Adrenal gland (tissue), 12 donors: ENCODE measurements around the gene SCAMP5. TPM values are rescaled to one million over a fixed set of nuclear protein-coding genes. Genes with fewer than 3 reads are reported as not detected.

Experiments
- DNase-seq, 7 donors: peaks; one replicate each; pipeline ENCODE4 v3.0.0-alpha.2; 2019 to 2020
- H3K27ac ChIP-seq, 5 donors: fragments of 200-600 bp; sonication (generic) in 4 of 5; 1 replicate in 3 of 5; 2 replicates in 2 of 5; pipeline versions ENCODE4 v1.5.1 to v1.8.0; 2016 to 2020; ENCODE audit warnings: mild to moderate bottlenecking in 1 of 5
- H3K27me3 ChIP-seq: fragments of 200-600 bp; 2 replicates; pipeline ENCODE4 v1.8.0; 2021
- H3K36me3 ChIP-seq, 2 donors: fragments of 200-600 bp; replicated peaks in 1 of 2; 1 replicate in 1 of 2; 2 replicates in 1 of 2; pipeline versions ENCODE4 v1.5.1 to v1.8.0; 2018 to 2022
- H3K4me1 ChIP-seq, 2 donors: fragments of 200-600 bp; replicated peaks in 1 of 2; 1 replicate in 1 of 2; 2 replicates in 1 of 2; pipeline versions ENCODE4 v1.5.1 to v1.8.0; 2018 to 2021
- H3K4me3 ChIP-seq, 4 donors: fragments of 200-600 bp; sonication (generic) in 3 of 4; one replicate each; pipeline ENCODE4 v1.5.1; 2016 to 2018
- H3K9me3 ChIP-seq, 3 donors: fragments of 200-600 bp; sonication (generic) in 1 of 3; replicated peaks in 1 of 3; 1 replicate in 2 of 3; 2 replicates in 1 of 3; pipeline versions ENCODE4 v1.5.1 to v1.8.0; 2016 to 2021
- POLR2A ChIP-seq, 2 donors: fragments of 450-650 bp; IDR thresholded peaks; one replicate each; pipeline ENCODE4 v1.6.1; 2017; ENCODE audit warnings: antibody characterized with exemption in 2 of 2, mild to moderate bottlenecking in 2 of 2, moderate library complexity in 1 of 2
- WGBS, 4 donors: extraction: QIAGEN DNeasy Blood & Tissue Kit in 2 of 4; methylation state at CpG; one replicate each; pipeline versions ENCODE4 v1.1.5 to v1.1.7; 2013 to 2017; 5-methylcytosine and 5-hydroxymethylcytosine counted together
- intact Hi-C, 2 donors: fragments of 100-400 bp; cut with DNase I; formaldehyde crosslinking; loops; one replicate each; pipeline versions ENCODE4 v1.14.1 to v1.15.0; 2022 to 2023
- polyA plus RNA-seq, 3 donors: library from polyadenylated mRNA; stranded (reverse); fragments of 200-250 nt in 2 of 3; fragments of 350-450 nt in 1 of 3; fragmentation: Illumina TruSeq in 1 of 3; extraction: RNeasy Lipid Tissue Mini Kit (QIAGEN cat#74804) in 1 of 3; gene quantifications; one replicate each; pipeline ENCODE4 v1.2.3, GENCODE V29; 2013 to 2014
- small RNA-seq, 2 donors: library from RNA; depleted of rRNA; stranded (forward); fragments of <200 nt; gene quantifications; one replicate each; pipeline ENCODE3, GENCODE V24; 2016
- total RNA-seq, 9 donors: library from RNA; depleted of rRNA in 4 of 9; stranded (reverse); fragments of >200 nt in 4 of 9; fragments of 120-200 nt in 1 of 9; fragmentation: NEBNext Ultra II Directional in 1 of 9; extraction: Animal tissue kit (Norgen Biotek cat#: 25700) in 1 of 9; gene quantifications; one replicate each; pipeline versions ENCODE4 v1.1.0 to v1.2.4, GENCODE V29; 2013 to 2023
- TF ChIP-seq, protein P1 (sequence below), 6 experiments: fragments of 450-650 bp in 4 of 6; fragments of 200-600 bp in 2 of 6; sonication (generic) in 1 of 6; IDR thresholded peaks; 1 replicate in 5 of 6; 2 replicates in 1 of 6; pipeline versions ENCODE4 v1.5.1 to v1.8.0; 2016 to 2021; ENCODE audit warnings: antibody characterized with exemption in 6 of 6, mild to moderate bottlenecking in 2 of 6, moderate library complexity in 1 of 6
- donor health status: healthy with polysubstance abuse.
- donor health status: Bipolar disorder and iron deficiency.
- donor health status: DM: yes; HTN: yes; CAD: no.
- donor health status: DM: no; HTN: no; CAD: no.
- donor health status: DM: no; HTN: no; CAD: no.
- donor health status: DM: yes; HTN: yes; CAD: no.

SCAMP5 gene
- total and polyA plus RNA-seq, 12 donors = 10.2 to 47.2 (median 23.6) TPM

DNA sequence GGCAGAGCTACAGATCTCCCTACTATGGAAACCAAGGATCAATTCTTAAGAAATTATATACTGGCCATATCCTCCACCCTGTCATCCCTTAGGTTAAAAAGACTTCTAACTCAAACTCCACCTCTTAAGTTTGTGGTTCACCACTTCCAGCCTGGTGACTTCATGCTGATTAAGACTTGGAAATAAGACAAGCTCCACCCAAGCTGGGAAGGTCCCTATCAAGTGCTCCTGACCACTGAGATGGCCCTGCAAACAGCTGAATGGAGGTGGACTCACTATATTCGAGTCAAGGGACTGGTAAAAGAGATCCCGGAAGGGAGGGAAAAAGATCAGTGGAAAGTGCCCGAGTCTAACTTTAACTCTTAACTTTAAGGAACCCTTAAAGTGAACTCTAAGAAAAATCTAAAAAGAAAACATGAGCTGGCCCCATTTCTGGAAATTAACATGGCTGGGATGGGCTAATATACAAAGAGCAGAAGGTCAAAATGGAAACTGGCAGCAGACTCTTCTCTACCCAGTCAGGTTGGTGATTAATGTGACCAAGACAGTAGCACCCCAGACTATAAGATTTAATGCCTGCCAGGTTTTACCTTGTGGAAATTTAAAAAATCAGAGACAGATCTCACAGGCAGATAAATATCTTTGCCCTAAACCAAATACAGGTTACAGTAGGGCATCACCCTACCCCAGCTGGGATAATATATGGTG lies 71.9 kb downstream of the SCAMP5 start:
- peak in 2 of 7 donors; percentile 14 to 39 for DNase-seq
- no peaks in the 10 kb centered on the region for H3K27me3 ChIP-seq
- H3K9me3 ChIP-seq = no peaks in the 10 kb centered on the region
- TF ChIP-seq, protein P1, sequence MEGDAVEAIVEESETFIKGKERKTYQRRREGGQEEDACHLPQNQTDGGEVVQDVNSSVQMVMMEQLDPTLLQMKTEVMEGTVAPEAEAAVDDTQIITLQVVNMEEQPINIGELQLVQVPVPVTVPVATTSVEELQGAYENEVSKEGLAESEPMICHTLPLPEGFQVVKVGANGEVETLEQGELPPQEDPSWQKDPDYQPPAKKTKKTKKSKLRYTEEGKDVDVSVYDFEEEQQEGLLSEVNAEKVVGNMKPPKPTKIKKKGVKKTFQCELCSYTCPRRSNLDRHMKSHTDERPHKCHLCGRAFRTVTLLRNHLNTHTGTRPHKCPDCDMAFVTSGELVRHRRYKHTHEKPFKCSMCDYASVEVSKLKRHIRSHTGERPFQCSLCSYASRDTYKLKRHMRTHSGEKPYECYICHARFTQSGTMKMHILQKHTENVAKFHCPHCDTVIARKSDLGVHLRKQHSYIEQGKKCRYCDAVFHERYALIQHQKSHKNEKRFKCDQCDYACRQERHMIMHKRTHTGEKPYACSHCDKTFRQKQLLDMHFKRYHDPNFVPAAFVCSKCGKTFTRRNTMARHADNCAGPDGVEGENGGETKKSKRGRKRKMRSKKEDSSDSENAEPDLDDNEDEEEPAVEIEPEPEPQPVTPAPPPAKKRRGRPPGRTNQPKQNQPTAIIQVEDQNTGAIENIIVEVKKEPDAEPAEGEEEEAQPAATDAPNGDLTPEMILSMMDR (IDR thresholded peaks at IDR 0.05) = no peak
- TF ChIP-seq POLR2A (IDR thresholded peaks at IDR 0.05) = no peak
- no peaks in the 10 kb centered on the region for H3K36me3 ChIP-seq
- peaks cover 4 to 18% of the 10 kb centered on the region in 2 donors for H3K4me1 ChIP-seq
- H3K4me3 ChIP-seq = no peak overlapping the region
- H3K27ac ChIP-seq = no peak overlapping the region
- 74 to 90% (median 80%) methylated on average over 3 of the region's 3 CpGs for WGBS, 4 donors
- intact Hi-C loops = no loop called here

DNA sequence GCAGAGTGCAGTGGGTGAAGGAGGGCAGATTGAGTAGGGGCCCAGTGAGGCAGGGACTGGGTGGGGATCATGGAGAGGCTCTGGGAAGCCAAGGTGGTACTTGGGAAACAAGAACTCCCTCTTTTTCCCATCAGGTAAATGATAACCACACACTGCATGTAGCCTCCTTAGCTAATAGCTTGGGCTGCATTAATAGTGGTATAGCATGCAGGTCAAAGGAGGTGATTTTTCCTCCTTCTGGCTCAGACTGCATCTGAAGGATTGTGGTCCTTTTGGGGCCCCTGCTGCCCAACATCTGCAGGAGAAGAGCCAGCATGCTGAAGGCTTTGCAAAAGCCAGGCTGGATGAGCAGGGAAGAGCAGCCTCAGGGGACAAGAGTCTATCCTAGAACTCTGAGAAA lies 73.4 kb downstream of the SCAMP5 start:
- intact Hi-C loops = no loop called here
- H3K4me1 ChIP-seq = peaks cover 0 to 18% of the 10 kb centered on the region in 2 donors
- no peak overlapping the region for H3K4me3 ChIP-seq
- H3K27ac ChIP-seq = no peak overlapping the region
- no peaks in the 10 kb centered on the region for H3K36me3 ChIP-seq
- no peaks in the 10 kb centered on the region for H3K9me3 ChIP-seq
- peak in 1 of 7 donors; percentile 4 for DNase-seq
- no peaks in the 10 kb centered on the region for H3K27me3 ChIP-seq
- TF ChIP-seq, protein P1 (IDR thresholded peaks at IDR 0.05) = no peak
- no peak for TF ChIP-seq POLR2A (IDR thresholded peaks at IDR 0.05)

DNA sequence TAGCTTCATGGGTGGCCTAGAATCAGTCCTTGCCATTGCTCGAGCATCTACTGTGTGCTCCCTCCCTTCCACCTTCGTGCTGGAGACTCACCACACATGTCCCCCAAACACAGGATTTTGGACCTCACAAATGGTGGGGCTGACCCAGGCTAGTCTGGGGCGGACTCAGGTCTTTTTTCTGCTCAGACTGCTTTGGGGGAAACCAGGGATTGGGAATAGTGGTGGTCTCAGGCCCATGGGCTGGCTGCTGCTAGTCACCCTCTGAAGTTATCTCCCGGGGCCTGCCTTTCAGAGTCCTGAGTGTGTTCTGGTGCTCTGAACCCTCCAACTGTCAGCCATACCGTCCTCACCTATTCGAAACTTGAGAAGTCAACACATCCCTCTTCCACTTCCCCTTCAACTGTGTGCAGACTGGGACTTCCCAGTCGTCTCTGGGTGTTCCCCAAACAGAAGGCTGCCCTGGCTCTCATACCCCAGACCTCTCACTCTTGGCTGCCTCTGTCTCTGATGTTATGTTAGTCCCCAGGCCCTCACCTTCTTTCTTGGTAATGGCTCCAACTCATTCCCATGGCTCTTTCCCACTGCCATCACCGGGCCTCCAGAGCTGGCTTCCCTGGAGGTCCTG lies 74.0 kb downstream of the SCAMP5 start:
- no peaks in the 10 kb centered on the region for H3K36me3 ChIP-seq
- H3K9me3 ChIP-seq = no peaks in the 10 kb centered on the region
- TF ChIP-seq POLR2A (IDR thresholded peaks at IDR 0.05) = no peak
- TF ChIP-seq, protein P1 (IDR thresholded peaks at IDR 0.05) = no peak
- intact Hi-C loops = no loop called here
- H3K27me3 ChIP-seq = no peaks in the 10 kb centered on the region
- H3K4me3 ChIP-seq = no peak overlapping the region
- H3K27ac ChIP-seq = no peak overlapping the region
- 76 to 90% (median 78%) methylated on average over 8 of the region's 8 CpGs for WGBS, 4 donors
- peak in 2 of 7 donors; percentile 15 to 49 for DNase-seq
- H3K4me1 ChIP-seq = peaks cover 0 to 16% of the 10 kb centered on the region in 2 donors

DNA sequence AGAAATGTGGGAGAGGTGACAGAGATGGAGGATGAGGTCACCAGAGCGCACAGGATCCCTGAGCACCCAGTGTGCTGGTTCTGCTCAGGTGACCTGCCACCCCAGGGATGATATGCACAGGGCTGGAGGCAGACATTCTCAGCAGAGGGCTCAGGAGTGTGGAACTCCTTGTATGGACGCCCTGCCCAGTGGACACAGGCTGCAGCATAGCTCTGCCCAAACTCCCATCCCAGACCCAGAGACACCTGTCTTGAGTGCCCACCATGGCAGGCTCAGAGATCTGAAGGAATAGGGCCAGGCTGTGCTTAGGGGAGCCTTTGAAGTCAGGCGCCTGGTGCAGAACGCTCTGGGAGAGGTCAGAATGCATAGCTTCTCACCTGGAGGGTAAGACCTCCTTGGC lies 75.3 kb downstream of the SCAMP5 start:
- H3K27me3 ChIP-seq = no peaks in the 10 kb centered on the region
- H3K27ac ChIP-seq = no peak overlapping the region
- intact Hi-C loops = no loop called here
- peaks cover 0 to 5% (median 0%) of the 10 kb centered on the region in 3 donors for H3K9me3 ChIP-seq
- peaks cover 0 to 3% of the 10 kb centered on the region in 2 donors for H3K4me1 ChIP-seq
- no peak overlapping the region for H3K4me3 ChIP-seq
- DNase-seq = peak in 2 of 7 donors; percentile 7 to 40
- TF ChIP-seq, protein P1 (IDR thresholded peaks at IDR 0.05) = no peak
- TF ChIP-seq POLR2A (IDR thresholded peaks at IDR 0.05) = no peak
- WGBS, 4 donors = 81 to 100% (median 89%) methylated on average over 1 to 4 of the region's 4 CpGs
- no peaks in the 10 kb centered on the region for H3K36me3 ChIP-seq

Small RNA genes within 50 kb of the gene (small RNA-seq; reads per million reads assigned to genes)
- gene AC015720.1 (0 reads per million in 2 donors), gene RF00019 (0 reads per million in 2 donors)

Other genes starting within 250 kb of the SCAMP5 start
- not detected for gene CYP1A2, start 246.7 kb upstream of the SCAMP5 start, total RNA-seq
- gene CYP1A2, start 246.7 kb upstream of the SCAMP5 start, polyA plus RNA-seq = not detected
- gene CSK, start 213.5 kb upstream of the SCAMP5 start, total RNA-seq = 10 to 100 TPM; 10.9 to 59.4 (median 28.9) TPM
- 10 to 100 TPM; 20.5 to 46.4 (median 25.8) TPM for gene CSK, start 213.5 kb upstream of the SCAMP5 start, polyA plus RNA-seq
- gene LMAN1L, start 182.7 kb upstream of the SCAMP5 start, total RNA-seq = 10 to 100 TPM in 1 of 9 donors, 1 to 10 TPM in 6, under 1 TPM in 1, not detected in 1; 0.28 to 11.2 (median 3.9) TPM
- 10 to 100 TPM in 1 of 3 donors, 1 to 10 TPM in 1, under 1 TPM in 1; 0.88 to 12.5 (median 7.3) TPM for gene LMAN1L, start 182.7 kb upstream of the SCAMP5 start, polyA plus RNA-seq
- 1 to 10 TPM in 2 of 9 donors, under 1 TPM in 5, not detected in 2; 0.11 to 3.6 (median 0.69) TPM for gene CPLX3, start 168.9 kb upstream of the SCAMP5 start, total RNA-seq
- gene CPLX3, start 168.9 kb upstream of the SCAMP5 start, polyA plus RNA-seq = 10 to 100 TPM in 2 of 3 donors, 1 to 10 TPM in 1; 1.1 to 24.1 (median 24.0) TPM
- 10 to 100 TPM; 30.1 to 83.6 (median 48.9) TPM for gene ULK3, start 152.4 kb upstream of the SCAMP5 start, total RNA-seq
- 100 to 1,000 TPM in 2 of 3 donors, 10 to 100 TPM in 1; 21.7 to 126 (median 124) TPM for gene ULK3, start 152.4 kb upstream of the SCAMP5 start, polyA plus RNA-seq
- gene SCAMP2, start 122.2 kb upstream of the SCAMP5 start, total RNA-seq = 100 to 1,000 TPM in 5 of 9 donors, 10 to 100 TPM in 4; 29.5 to 185 (median 100) TPM
- gene SCAMP2, start 122.2 kb upstream of the SCAMP5 start, polyA plus RNA-seq = 100 to 1,000 TPM in 1 of 3 donors, 10 to 100 TPM in 2; 45.0 to 109 (median 61.9) TPM
- gene MPI, start 105.5 kb upstream of the SCAMP5 start, total RNA-seq = 100 to 1,000 TPM in 6 of 9 donors, 10 to 100 TPM in 3; 68.7 to 218 (median 105) TPM
- 100 to 1,000 TPM in 1 of 3 donors, 10 to 100 TPM in 2; 26.2 to 123 (median 37.9) TPM for gene MPI, start 105.5 kb upstream of the SCAMP5 start, polyA plus RNA-seq
- 100 to 1,000 TPM in 2 of 9 donors, 10 to 100 TPM in 7; 44.0 to 112 (median 82.3) TPM for gene FAM219B, start 88.7 kb upstream of the SCAMP5 start, total RNA-seq
- 10 to 100 TPM; 45.0 to 54.5 (median 51.4) TPM for gene FAM219B, start 88.7 kb upstream of the SCAMP5 start, polyA plus RNA-seq
- gene COX5A, start 57.5 kb upstream of the SCAMP5 start, total RNA-seq = 100 to 1,000 TPM in 8 of 9 donors, 10 to 100 TPM in 1; 60.9 to 330 (median 150) TPM
- gene COX5A, start 57.5 kb upstream of the SCAMP5 start, polyA plus RNA-seq = 100 to 1,000 TPM in 2 of 3 donors, 10 to 100 TPM in 1; 85.5 to 244 (median 190) TPM
- gene RPP25, start 38.8 kb upstream of the SCAMP5 start, total RNA-seq = 10 to 100 TPM; 17.4 to 46.2 (median 26.4) TPM
- gene RPP25, start 38.8 kb upstream of the SCAMP5 start, polyA plus RNA-seq = 10 to 100 TPM; 12.1 to 18.4 (median 15.5) TPM
- 10 to 100 TPM; 19.0 to 36.4 (median 24.6) TPM for gene PPCDC, start 28.0 kb downstream of the SCAMP5 start, total RNA-seq
- gene PPCDC, start 28.0 kb downstream of the SCAMP5 start, polyA plus RNA-seq = 10 to 100 TPM; 17.4 to 35.2 (median 31.8) TPM
- 10 to 100 TPM; 10.5 to 50.6 (median 31.5) TPM for gene C15orf39, start 206.3 kb downstream of the SCAMP5 start, total RNA-seq
- gene C15orf39, start 206.3 kb downstream of the SCAMP5 start, polyA plus RNA-seq = 10 to 100 TPM in 2 of 3 donors, 1 to 10 TPM in 1; 5.6 to 14.2 (median 12.4) TPM